Limb (tissue), 2 donors: Measurements from ENCODE around the gene HMX1.

Experiments
- DNase-seq, 2 donors: peaks; one replicate each; pipeline ENCODE4 v3.0.0-alpha.2; 2016; ENCODE audit errors: extremely low spot score in 2 of 2

HMX1 gene

DNA sequence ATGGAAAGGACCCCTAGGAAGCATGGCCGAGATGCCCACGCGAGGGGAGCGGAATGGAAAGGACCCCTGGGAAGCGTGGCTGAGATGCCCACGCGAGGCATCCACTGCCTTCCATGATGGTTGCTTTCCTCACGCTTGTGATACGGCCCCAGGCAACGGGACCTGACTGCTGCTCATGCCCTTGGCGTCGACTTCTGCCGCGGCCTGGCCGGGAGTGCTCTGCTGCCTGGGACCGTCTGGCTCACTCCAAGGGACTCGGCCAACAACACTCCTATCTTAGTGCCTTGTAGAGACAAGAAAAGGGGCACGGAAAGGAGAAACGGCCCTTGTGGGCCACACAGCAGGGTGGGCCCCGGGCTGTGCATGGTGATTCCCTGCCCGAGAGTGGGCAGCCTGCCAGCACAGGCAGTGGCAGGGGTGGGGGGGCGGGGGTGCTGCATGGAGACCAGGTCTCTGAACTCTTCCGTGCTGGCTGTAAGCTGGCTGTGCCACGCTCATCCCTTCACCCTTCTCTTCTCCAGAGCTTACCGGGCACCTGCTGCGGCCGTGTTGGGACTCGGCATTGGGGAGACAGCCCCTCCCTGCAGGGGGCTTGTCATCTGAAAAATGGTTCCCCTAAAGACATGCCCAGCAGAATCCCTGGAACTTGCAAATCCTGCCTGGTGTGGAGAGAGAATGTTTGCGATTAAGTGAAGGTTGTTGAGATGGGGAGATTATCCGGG lies 38.6 kb upstream of the HMX1 start:
- DNase-seq = peak in 1 of 2 donors; percentile 27

DNA sequence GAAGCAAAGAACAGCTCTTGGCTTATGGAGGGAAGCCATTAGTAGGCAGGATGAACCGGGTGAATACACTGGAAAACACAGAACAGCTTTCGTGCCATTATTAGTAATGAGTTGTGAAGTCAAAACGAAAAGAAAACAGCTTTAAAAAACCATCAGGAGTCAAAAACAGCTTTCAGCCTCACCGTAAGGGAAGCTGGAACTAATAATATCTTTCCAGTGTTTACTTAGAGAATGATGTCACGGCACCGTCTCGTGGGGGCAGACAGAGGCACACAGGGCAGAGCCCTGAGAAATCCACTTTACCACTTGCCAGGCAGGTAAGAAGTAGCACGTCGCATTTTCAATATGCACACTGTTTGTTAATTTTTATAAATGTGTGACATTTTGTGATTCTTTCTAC lies 37.9 kb upstream of the HMX1 start:
- DNase-seq = peak in 1 of 2 donors; percentile 19

DNA sequence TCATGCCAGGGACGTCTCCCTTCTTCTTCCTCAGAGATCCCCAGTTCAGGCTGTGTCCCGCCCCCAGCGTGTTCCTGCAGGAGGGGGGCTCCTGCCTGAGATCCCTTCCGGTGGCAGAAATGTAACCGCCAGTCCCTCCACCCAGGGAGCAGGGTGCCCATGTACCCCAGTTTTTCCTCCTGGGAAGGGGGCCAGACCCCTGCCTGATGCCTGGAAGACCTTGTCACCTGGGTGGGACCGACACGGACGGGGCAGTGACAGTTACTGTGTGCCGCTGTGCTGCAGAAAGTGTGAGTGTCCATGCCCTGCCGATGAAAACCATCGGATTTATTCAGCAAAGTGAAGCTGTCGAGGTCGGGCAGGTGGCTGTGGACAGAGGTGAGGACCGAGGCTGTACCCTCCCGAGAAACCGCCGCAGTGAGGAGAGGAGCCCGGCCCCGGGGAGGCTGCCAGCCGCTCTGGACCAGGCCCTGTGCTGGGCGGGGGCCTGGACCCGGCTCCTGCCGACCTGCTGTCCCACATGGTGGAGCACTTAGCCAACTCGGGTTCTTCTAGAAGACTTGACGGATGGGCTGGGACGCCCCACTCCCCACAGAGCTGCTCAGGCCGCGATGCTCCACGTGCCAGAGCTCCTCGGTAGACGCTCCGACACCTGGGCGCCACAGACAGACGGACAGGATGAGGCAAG lies 36.7 kb upstream of the HMX1 start:
- peak in 1 of 2 donors; percentile 22 for DNase-seq

DNA sequence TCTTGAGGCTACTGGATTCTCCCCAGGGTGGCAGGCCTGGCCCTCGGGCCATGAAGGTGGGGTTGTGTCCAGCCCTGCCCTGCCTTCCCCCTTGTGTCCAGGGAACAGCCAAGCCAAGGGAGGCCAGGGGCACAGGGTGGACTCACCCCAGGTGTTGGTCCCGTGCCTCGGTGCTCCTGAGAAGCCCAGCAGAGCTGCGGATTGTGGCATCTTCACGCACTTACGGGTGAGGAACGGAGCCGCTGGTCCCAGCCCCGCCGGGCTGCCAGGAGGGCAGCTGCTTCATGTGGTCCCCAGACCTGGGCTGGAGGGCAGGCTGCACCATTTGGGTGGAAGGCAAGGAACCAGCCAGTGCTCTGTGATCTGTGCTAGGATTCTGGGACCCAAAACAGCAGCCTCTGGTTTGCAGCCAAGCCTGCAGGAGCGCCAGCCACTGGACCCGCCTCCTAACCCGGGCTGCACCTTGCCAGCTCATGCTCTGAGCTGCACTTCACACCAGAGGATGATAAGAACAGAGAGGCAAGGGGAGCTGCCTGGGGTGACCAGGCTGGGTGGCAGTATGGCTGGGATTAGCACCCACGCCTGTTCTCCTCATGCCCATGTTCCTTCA lies 36.1 kb upstream of the HMX1 start:
- DNase-seq = peak in 1 of 2 donors; percentile 18

DNA sequence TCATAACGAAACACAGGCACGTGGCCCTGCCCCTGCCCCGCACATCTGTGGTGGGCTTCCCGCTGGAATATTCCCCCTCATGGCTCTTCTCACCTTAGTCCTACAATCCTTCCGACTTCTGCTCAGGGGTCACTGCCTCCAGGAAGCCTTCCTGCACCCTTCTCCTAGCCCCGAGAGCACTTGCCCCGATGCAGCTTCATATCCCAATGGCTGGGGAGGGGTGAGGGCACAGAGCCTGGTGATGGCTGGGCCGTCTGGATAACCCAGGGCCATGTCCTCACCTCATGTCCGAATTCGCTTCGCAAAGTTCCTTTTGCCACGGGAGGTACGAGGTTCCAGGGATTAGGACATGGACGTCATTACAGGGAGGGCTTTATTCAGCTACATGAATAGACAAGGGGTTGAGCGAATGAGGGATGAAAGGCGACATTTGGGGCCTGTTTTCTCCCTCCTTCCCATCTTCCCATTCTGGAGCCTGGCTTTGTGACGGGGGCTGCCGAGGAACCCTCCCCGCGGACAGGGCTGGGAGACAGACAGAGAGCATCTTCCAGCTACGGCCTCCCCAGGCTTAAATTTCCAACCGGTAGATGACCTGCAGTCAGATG lies 35.5 kb upstream of the HMX1 start:
- DNase-seq = no peak

DNA sequence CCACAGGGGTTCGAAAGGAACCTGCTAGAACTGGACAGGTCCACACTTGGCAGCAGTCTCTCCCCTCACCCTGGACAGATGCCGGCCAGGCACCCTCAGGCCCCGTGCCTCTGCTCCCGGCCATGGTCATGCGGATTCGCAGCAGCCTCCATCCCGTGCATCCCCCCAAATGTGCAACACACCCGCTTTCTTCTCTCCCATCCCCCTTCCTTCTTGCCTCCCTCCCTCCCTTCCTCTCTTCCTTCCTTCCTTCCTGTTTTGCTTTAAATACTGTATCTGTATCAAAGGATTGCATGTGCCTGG lies 35.0 kb upstream of the HMX1 start:
- peak in 1 of 2 donors; percentile 11 for DNase-seq

DNA sequence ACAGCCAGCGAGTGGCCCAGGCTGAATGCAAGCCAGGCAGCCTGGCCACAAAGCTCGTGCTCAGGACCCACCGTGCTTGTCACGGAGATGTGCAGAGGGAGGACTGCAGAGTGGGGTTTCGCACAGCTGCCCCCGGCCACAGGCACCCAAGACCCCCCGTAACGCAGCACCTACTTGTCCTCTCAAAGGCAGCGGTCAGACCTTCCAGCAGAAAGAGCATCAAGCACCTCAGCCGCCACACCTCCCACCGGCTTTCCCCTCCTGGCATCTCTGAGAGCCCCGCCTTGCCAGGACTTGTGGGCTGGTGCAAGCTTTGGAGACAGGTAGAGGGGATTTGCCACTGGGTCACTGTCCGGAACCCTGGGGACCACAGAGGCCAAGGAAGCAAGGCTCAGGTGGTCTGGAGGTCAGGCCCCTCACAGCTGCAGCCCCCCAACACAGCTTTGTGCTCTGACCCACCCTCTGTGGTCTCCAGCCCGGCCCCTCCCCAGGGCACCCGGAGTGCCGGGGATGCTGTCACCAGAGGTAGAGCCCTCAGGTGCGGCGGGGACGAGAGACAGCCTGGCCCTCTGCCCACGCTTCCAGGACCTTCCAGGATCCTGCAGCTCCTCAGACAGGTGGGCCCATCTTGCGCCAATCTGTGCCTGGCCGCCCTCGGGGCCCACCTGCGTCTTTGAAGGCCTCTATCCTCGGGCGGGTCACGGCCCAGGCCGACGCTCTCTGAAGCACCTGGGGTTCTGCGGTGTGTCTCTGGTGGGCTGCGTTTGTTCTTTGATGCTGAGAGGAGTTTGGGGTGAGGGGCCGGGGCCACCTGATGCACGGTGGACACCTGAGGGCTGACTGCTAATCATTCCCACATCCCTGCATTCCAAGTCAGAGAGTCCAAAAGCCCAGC lies 34.4 kb upstream of the HMX1 start:
- peak in 1 of 2 donors; percentile 19 for DNase-seq

DNA sequence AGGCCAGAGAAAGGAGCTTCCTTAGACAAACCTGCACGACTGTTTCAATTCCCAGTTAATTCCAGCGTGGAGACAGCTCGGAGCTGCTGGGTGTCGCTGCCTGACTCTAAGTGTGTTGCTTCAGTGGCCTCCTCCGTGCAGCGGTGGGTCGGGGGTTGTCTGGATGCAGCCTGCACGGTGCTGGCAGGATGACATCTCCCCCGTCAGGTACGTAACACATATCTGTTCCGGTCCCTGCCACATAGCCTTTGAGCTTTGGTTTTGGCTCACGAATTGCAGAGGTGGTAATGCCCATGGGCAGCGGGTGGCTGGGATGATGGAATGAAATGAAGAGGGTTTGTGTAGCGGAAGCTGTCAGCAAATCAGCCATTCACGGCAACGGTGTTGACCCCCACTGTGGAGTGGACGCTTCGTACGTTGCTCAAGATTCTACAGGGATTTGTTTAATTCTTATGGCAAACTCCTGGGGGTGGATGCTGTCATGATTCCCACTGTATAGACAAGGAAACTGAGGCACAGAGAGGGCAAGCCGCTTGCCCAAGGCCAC lies 33.7 kb upstream of the HMX1 start:
- DNase-seq = peak in 1 of 2 donors; percentile 14

DNA sequence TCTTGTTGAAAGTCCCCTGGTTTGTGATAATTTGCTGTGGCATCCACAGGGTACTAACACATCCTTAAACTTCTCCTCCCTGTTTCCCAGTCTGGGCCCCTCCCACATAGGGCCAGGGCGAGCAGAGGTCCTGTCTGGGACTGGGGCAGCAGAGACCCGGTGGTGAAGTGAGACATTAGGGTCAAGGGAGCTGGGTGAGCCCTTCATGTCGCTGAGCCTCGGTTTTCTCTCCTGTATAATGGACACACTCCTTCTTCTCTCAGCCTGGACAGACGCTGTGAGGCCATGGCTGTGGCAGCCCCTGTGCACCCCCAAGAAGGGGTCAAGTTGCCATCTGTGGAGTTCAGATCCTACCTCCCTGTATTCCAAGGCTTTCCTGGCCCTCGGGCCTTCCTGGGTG lies 33.0 kb upstream of the HMX1 start:
- peak in 1 of 2 donors; percentile 6 for DNase-seq

DNA sequence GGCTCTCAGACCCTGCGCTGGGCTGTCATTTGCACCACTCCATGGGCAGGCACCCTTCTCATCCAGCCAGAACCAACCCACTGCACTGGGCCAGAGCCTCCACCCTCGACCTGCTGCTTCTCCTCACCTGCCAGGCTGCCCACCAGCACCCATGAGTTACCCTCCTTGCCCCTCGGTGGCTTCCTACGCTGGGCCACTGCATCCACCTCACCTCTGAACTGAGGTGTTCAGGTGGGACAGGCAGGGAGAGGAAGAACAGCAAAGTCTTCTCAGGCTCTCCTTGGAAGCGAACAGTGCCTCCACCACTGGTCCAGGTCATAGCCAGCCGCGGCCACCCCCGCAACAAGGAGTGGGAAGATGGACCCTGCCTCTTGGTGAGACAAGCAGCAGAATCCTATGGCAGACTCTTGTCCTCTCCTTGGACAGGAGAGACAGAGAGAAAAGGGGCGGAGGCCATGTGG lies 32.4 kb upstream of the HMX1 start:
- DNase-seq = no peak

DNA sequence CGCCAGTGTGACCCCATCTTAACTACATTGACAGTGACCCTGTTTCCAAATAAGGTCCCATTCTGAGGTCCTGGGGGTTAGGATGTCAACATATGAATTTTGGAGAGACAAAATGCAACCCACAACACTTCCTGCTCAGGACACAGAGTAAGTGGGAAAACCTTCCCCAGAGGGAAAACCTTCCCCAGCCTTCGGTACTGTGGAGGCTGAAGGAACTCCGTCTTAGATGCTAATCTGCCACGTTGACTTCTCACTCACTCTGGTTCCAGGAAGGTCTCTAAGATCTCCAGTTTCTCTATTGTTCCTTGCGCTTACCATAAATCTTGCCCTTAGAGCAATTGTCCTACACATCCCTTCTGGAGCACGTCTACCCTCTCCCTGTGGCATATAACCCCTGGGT lies 29.7 kb upstream of the HMX1 start:
- DNase-seq = no peak

DNA sequence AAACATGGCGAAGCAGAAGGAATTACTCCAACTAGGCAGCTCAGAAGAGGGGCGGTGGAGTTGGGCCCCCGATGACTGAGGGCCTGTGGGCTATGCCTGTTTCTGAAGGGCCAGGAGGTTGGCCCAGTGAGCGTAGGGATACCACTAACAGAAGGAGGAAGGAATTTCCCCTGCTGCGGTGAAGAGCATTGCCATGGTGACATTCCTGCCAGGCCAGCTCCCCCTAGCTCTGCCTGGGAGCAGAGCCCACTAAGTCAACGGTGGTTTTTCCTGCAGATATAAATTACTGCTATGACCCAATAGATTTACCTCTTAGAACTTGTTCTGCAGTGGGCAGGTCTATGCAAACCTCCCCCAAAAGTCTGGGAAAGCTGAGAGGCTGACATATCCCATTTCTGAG lies 28.9 kb upstream of the HMX1 start:
- no peak for DNase-seq

DNA sequence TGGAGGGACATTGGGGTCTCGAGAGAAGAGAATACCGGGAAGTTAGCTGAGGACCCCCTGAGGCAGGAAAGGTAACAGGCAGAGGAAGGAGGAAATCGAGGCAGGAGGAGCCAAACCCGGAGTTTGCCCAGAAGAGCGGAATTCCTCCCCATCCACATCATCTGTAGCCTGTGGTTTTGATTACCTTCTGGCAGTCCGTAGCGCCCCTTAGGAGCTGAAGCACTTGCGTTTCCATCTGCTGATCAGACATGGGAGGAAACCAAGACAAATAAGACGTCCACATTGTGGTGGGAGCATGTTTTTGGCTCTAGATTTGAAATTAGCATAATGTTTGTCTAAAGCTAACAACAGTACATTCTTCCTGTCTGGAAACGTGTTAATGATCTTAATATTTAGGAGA lies 26.8 kb upstream of the HMX1 start:
- DNase-seq = peak in 1 of 2 donors; percentile 64

DNA sequence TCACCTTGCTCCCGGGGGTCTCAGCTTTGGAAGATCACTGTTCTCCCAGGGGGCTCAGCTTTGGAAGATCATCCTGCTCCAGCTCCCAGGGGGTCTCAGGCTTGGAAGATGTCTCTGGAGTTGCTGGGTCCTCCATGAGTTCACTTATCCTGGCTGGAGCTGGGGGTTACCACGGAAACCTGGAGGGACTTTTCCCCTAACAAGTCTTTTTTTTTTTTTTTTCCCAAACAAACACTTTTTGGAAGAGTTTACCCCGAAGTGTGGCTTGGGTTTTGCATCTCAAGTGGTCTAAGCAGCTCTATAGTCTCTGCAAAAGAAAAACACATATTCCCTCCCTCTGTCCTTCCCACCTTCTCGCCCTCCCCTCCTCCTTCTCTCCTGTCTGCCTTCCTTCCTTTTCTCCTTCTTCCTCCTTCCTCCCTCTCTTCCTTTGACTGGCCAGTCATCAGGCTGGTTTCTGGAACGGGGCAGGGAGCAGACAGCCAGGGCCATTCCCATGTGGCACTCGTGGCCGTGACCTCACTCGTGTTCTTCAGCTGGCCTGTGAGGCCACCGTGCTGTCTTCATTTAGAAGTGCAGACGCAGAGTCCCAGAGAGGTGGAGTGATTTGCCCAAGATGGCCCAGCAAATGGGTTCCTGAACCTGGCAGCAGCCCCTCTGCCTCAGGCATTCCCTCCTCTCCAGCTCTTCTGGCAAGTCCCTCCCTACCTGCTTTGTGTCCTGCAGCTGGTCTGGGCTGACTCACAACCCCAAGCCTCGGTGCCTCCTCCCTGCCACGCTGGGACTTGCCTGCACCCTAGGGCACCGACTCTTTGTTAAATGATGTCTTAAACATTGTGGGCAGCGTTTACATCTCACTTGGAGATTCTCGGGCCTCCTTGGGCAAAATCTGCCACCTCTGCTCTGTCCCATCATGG lies 25.9 kb upstream of the HMX1 start:
- DNase-seq = no peak

DNA sequence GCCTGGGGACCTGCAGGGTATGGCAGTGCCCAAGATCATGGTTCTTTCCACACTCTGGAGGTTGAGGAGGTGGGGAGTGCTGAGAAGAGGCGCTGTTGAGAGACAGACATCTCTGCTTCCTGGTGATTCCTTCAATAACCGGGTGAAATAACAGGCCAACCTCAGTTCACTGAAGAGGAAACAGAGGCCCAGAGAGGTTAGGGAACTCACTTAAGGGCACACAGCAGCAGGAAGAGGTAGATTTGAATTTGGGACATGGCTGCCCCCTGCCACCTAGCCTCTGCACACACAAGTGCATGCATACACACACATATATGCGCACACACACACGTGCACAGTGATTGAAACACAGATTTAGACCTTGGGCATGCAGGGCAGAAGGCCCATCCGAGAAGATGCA lies 24.9 kb upstream of the HMX1 start:
- DNase-seq = no peak

DNA sequence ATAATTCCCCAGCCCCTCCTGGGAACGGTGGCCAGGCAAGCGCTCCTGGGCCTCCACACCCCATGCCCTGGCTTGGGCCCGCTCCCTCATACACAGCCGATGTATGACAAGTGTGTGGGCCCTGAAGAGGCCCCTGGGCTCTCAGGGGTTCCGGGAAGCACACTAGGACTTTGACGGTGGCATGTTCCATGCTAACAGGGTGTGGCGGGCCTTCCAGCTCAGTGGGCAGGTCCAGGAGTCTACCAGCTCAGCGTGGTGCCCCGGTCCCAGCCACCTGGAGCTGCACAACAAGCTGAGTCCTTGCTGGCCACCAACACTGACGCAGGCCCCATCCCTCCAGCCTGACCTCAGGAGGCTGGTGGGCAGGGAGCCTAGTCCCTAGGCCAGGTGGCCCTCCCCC lies 24.4 kb upstream of the HMX1 start:
- DNase-seq = no peak

DNA sequence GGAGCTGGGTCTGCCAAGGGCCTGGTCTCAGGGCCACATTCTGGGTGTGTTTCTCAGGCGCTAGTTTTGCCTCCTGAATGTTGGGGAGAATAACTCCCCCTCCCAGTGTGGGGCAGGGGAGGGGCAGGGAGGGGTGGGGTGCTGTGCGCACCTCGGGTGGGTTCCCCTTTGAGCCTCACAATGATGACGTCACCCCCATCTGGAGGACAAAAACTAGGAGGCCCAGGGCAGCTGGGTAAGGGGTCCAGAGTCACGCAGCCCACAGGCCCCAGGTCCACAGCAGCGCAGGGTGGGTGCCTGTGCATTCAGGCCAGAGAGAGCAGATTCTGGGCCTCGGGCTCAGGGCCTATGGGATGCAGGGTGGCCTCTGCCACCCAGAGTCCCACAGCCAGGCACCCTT lies 23.7 kb upstream of the HMX1 start:
- no peak for DNase-seq

DNA sequence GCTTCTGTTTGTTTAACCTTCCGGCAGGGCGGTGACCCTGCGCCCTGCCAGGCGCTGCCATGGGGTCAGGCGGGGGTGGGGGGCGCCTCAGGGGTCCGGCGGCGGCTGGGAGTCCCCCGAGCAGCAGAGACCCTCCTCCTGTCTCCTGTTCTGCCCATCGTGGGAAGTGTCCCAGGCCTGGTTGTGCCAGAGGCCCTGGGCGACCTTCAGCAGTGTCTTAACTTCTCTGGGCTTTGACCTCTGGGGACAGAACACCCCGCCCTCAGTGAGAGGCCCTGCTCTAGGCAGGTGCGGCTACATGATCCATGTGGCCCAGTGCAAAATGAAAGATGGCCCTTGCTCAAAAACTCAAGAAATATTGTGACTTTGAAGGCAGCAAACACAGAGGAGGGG lies 22.8 kb upstream of the HMX1 start:
- no peak for DNase-seq

DNA sequence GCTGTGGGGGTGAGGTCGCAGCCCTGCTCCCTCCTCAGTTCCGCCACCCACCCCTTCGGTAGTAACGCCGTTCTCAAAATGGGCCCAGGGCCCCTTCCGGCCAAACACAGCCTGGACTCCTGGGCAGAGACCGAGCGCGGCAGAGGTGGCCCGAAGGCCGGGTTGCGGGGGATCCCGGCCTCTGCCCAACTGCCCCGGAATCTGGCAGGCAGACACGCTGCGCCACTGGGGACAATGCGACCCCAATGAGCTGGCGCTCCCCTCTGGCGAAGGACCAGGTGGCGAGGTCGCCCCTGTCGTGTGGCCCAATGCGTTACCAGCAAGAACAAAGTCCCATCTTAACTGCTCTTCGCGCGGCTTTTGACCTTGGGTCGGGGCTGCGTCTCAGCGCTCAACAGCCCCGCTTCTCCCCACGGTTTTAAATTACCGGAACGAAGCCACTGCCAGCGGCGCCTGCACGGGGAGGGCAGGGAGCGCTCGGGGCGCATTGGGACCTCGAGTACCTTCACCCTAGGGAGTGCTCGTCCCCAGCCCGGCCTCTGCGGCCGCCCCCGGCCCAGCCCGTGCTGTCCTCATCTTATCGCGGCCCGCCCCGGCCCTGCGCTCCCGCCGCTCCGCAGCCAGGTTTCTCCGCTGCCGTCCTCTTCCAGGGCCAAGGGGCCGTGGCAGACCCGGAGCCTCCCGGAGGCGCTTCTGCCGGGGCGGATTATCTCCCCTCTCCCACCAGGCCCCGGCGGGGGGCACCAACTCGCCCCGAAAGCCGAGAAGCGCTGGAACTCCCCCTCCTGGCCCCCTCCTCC lies 22.2 kb upstream of the HMX1 start:
- no peak for DNase-seq
